ENCODE measurements around the gene GALNT9.
"Not testable (repeated sequence)": the region's sequence is repeated elsewhere in the genome, so short reads cannot be mapped to it uniquely, and the experiment has no call there.

GALNT9 gene

DNA sequence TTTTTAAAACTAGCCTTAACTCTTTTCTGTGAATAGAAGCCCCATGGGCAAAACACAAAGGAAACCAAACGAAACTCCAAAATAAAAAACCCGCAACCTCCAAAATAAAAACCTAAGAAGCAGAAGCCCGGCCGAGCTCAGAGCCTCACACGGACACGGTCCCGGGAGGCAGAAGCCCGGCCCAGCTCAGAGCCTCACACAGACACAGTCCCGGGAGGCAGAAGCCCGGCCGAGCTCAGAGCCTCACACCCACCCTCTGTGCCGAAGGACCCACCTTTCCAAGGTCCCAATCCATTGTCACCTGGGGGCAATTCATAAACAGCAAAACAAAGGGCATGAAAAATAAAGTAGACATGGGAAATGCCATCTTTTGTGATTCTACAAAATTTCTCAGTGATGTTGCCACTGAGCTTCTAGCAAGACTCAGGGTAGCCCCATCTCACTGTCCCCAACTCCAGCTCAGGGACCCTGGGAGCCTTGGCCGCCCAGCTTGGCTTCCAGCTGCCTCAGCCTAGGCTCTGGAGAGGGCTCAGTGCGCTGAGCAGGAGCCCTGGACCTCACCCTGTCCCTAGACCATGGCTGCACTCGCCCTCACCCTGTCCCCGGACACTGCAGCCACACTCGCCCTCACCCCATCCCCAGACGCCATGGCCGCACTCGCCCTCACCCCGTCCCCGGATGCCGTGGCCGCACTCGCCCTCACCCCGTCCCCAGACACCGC, 82.2 kb downstream of the GALNT9 start:
- DNase-seq: no peak

DNA sequence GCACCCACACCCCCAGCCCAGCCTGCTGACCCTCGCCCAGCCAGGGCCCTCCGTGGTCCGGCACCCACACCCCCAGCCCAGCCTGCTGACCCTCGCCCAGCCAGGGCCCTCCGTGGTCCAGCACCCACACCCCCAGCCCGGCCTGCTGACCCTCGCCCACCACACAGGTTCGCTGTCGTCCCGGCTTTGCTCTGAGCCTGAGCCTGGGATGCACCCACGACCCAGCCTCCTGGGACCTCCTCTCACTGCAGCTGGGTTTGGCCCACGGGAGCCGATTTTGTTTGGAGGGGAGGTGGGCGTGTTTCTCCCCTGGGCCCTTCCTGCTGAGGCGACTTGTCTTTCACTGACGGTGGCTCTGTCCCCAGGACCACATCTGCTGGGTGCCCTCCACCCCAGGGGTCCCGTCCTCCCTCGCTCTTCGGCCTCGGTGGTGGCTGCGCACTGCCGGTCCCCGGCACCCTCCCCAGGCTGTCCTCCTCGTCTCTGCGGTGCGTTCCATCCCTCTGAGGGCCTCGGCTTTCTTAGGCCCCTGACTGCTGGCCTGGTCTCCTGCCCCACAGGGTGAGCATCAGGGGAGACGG, 83.8 kb downstream of the GALNT9 start:
- DNase-seq: no peak

DNA sequence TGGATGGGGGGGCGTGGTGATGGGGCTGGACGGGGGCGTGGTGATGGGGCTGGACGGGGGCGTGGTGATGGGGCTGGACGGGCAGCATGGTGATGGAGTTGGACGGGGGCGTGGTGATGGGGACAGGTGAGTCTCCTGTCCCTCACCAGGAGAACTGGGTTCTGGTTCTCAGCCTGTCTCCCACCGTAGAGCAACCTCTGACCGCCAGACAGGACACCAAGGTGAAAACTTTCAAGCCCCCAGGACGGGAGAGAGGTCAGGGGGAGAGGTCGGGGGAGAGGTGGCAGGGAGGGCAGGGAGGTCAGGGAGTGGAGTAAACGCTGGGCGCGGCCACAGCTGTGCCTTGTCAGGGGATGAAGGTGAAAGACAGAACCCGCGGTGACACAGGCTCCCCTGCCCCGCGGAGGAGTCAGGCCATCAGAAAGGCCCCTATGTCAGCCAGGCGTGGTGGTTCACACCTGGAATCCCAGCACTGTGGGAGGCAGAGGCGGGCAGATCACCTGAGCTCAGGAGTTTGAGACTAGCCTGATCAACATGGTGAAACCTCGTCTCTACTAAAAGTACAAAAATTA, 84.6 kb downstream of the GALNT9 start:
- no peak for DNase-seq

DNA sequence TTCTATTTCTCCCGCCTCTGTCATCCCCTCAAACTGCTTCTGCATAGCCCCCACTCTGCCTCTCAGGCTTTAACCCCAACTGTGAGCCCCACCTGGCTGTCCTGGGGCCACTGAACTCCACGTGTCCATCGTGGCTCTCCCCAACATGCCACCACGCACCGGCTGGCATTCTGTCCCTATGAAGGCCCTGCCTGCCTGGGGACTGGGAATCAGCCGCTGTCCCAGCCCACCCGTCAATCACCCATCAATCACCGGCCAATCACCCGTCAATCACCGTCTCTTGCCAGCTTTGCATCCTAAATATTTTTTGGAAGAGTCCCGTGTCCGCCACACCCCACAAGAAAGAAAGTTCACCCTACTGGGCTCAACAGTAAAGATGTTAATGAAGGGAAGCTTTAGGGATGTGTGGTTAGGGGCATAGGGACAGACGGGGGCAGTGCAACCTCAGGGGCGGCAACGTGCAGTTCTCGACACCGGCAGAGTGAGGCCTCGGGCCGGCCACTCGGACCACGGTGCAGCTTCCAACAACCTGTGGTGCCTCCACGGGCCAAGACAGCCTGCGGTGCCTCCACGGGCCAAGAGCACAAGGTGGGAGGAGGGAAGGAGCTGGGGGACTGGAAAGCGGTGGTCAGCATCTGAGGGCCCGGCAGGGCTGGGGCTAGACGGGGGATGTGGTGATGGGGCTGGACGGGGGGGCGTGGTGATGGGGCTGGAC, 85.6 kb downstream of the GALNT9 start:
- peak; percentile 41 for DNase-seq

DNA sequence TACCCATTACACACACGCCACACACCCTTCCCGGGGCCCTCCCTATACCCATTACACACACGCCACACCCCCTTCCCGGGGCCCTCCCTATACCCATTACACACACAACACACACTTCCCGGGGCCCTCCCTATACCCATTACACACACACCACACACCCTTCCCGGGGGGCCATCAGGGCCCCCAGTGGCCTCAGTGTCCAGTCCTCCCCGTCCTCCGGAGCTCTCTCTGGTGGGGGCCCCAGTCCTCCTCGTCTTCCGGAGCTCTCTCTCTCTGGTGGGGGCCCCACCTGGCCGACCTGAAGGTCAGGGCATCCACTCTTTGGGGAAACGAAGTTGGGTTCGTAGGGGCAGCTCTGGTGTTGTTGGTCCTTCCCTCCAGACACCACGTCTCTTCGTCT, 86.2 kb downstream of the GALNT9 start:
- not testable (repeated sequence) for DNase-seq

DNA sequence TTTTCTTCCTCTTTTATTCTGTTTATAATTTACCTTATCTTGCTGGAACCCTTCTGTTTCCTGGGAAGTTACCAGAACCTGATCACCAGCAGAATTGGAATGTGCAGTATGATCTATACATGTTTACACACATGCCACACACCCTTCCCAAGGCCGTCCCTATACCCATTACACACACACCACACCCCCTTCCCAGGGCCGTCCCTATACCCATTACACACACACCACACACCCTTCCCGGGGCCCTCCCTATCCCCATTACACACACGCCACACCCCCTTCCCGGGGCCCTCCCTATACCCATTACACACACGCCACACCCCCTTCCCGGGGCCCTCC, 88.8 kb downstream of the GALNT9 start:
- DNase-seq: not testable (repeated sequence)

DNA sequence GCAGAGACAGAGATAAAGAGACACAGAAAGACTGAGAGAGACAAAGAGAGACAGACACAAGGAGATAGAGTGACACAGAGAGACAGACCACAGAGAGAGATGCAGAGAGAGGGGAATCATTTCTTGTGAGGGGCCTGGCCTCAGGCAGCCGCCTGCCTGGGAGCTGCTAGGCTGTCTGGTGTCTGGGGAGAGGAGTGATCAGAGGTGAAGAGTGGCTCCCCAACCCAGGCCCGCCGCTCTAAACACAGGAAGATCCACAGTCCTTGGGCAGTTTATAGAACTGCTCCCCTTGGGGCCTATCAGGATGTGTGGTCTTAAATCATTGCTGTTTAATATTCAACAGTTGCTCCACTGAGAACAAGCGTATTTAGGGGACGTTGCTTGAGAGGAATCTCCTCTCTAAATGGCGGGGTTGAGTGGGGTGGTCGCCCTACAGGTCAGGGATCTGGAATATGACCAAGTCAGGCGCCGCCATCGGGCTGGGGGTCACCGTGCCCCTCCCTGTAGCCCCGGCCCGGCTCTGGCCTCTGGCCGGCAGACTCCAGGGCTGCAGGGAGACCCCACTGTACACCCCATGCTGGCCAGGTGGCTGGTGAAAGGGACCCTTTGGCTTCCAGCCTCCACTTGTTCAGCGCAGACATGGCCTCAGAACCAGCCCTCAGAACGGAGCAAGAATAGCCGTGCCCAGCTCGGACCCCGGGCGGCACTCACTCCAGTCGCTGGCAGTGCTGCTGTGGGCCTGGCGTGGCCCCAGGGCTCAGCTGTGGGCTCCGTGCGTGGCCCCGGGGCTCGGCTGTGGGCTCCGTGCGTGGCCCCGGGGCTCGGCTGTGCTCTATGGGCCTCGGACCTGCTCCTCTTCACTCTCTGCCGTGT, 89.4 kb downstream of the GALNT9 start:
- no peak for DNase-seq

DNA sequence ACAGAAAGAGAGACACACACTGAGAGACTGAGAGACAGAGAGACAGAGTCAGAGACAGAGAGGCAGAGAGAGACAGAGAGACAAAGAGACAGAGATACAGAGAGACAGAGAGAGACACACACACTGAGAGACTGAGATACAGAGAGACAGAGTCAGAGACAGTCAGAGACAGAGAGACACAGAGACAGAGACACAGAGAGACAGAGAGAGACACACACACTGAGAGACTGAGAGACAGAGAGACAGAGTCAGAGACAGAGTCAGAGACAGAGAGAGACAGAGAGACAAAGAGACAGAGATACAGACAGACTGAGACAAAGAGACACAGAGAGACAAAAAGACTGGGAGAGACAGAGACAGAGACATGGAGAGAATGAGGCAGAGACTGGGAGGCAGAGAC, 90.0 kb downstream of the GALNT9 start:
- DNase-seq: no peak

DNA sequence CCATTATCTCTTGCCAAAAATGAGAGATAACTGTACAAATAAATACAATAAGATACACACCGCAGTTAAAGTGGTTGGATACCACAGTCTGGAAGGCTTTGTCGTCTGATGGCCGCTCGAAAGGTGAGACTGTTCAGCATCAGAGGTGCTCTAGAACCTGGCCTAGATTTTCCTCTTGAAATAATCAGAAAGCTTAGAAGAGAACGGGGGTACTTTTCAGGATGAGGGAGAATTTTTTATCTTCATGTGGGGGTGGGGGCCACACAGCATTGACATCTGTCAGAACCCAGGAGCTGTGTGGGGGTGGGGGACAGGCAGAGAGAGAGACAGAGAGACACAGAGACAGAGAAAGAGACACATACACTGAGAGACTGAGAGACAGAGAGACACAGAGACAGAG, 90.5 kb downstream of the GALNT9 start:
- DNase-seq: no peak

DNA sequence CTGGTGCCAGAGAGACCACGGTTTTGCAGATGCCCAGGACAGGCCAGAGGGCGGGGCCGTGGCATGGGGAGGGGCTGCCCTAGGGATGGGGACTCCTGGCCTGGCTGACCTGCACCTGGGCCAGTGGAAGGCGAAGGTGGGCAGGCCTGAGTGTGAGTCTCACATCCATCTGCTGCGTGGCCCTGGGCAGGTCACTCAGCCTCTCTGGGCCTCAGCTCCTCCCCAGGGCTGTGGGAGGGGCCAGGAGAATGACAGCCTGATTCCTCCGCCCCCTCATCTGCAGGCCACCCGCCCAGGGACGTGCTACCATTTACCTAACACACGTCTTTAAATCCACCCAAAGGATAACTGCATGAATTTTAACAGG, 90.9 kb downstream of the GALNT9 start:
- DNase-seq: no peak

DNA sequence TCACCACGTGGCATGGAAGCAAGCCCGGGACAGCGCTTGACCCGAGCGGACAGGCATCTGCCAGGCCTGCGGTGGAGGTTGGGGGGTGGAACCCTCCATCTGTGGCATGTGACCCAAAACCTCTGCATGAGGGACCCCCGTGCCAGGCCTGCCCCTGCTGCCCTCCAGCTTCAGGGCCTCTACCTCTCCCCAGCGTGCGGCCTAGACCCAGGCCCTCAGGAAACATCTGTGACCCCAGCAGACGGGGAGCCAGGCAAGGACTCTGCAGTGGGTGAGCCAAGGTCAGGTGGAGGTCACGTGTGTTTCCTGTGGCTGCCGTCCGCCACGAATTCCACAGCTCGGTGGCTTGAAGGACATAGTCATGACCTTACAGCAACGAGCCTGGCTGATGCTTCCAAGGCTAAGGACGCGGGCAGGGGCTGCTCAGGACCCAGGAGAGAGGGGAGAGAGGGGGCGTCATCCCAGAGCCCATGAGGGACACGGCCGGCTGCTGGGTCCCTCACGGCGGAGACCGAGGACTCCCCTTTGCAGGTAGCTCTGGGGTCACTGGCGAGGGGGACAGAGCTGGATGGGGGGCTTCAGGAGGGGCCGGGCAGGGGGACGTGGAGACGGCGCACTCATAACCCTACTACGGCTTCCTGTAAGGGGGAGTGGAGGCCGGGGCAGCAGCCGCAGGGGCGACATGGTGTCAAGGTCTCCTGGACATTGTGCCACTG, 91.5 kb downstream of the GALNT9 start:
- no peak for DNase-seq

DNA sequence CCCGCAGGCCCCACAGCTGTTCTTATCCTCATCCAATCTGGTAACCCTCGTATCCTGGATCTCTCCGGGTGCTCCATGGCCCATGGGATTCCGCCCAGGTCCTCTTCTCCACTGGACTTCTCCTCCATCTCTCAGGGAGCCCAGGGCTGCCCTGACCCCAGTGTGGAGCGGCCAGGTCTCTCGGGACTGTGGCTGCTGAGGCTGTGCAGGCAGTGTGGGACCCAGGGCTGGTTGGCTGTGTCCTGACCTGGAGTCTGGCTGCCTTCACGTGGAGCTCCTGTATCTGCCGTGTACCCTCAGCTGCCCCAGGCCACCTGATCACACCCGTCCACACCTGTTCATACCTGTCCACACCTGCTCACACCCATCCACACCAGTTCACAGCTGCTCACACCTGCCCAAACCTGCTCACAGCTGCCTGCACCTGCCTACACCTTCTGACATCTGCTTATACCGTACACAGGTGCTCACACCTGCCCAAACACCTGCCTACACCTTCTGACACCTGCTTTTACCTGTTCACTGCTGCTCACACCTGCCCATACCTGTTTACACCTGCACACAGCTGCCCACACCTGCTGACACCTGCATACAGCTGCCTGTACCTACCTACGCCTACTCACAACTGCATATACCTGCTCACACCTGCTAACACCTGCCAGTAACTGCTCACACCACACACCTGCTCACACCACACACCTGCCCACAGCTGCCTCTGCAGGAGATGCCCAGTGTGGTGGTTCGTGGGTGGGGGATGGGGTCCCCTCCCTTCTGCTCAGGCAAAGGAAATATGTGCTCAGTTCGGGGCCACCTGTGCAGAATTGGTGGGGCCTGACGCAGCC, 92.2 kb downstream of the GALNT9 start:
- DNase-seq: no peak

DNA sequence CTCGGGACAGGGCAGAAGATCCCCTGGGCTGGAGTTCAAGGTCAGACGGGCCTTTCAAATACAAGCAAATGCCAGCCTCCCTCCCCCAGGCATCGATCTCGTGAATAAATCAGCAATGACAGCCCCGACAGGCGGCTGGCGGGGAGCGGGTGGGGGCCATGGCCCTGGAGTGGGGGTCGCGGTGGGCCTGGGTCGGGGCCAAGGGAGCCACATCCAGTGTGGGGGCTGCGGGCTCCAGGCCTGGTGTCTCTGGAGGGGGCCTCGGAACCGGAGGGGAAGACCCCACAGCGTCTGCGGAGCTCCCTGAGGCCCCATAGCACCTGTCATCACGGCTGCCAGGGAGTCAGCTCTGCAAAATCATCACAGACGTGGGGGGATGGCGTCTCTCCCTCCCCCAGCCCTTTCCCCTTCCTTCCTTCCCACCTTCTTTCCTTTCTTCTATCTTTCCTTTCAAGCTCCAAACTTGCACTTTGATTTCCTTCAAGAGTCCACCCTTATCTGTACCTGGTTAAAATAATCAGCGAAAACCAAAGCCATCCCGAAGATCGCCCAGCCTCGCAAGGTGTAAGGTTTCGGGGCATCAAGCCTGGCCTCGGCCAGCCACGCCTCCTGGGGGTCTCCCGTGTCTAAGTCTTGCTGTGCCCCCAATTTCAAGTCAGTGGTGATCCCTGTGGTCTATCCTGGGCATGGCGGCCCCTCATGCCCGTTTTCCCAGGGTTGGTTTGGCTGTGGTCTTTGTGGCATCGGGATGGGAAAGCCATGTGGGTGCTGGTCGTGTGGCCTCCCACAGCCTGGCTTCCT, 93.1 kb downstream of the GALNT9 start:
- DNase-seq: no peak

DNA sequence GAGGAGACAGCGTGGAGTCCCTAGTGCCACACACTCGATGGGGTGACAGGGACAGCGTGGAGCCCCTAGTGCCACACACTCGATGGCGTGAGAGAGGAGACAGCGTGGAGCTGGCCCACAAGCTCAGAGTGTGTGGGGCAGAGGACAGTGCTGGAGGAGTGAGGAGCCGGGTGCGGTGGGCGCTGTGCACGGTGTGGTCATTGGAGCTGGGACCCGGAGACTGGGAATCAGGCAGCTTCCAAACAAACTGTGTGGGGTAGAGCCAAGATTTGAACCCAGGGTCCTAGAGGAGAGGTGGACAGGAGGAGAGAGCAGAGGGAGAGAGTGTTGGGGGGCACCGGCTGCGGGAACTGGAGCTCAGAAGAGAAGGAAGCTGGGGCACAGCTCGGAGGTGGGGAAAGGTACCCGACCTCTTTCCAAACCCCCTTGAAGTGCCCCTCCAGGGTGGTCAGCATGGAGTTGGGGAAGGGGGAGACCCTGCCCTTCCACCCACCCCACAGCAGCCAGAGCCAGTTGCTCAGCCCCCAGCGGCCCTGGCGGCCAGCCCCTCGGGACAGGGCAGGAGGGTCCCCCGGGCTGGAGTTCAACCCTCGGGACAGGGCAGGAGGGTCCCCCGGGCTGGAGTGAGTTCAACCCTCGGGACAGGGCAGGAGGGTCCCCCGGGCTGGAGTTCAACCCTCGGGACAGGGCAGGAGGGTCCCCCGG, 94.1 kb downstream of the GALNT9 start:
- no peak for DNase-seq

DNA sequence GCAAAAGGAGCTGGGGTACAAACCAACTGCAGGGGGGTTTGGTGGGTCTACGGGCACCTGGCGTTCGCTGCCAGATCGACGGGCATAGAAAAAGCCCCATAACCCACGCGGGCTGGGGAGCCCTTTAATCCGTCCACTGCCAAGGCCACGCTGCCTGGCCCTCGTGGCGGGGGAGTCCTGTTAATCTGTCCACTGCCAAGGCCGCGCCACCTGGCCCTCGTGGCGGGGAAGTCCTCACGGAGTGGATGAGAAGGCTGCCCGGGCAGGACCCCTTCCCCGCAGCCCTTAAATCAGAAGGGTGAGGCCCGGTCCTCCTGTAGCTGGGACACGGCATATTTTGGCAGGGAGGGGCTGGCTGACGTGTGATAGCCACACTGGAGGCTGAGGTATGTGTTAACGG, 99.0 kb downstream of the GALNT9 start:
- no peak for DNase-seq

DNA sequence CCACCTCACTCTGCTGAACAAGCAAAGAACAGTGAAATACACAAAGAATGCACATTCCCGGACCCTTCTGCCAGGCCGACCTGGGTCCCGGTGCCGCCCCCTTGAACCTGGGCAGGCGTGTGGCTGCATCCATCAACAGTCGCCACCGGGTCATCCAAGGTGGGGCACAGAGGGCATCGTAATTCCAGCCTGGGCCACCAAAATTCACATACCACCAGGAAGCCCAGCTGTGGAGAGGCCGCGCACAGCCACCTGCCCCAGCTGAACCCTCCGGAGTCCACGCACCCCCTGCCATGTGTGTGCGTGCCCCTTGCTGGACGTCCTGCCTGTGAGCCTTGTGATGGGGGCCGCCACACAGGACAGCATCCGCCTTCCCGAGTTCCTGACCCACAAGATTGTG, 99.5 kb downstream of the GALNT9 start:
- no peak for DNase-seq

DNA sequence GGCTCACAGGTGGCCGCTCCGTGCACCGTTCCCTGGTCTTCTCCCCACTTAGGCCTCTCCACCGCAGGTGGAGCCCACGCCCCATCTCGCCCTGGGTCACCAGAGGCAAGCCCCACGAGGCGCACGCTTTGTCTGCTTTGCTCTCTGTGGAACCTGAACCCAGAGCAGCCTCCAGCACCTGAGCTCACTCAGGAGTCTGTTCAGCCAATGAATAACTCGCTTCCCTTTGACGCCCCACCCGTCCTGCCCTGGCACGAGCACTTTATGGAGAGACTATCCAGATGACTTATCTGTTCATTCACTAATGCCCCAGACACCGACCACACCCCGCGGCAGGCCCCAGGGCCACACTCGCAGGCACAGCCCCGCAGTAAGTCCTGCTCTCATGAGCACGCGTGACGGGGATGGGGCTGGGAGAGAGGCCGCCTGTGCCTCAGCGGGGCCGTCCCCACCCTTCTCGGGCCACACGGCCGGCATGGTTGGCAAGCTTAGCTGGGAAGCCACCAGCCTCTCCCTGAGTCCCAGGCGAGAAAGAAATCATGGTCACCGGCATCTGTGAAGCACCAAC, 100.1 kb downstream of the GALNT9 start:
- no peak for DNase-seq

DNA sequence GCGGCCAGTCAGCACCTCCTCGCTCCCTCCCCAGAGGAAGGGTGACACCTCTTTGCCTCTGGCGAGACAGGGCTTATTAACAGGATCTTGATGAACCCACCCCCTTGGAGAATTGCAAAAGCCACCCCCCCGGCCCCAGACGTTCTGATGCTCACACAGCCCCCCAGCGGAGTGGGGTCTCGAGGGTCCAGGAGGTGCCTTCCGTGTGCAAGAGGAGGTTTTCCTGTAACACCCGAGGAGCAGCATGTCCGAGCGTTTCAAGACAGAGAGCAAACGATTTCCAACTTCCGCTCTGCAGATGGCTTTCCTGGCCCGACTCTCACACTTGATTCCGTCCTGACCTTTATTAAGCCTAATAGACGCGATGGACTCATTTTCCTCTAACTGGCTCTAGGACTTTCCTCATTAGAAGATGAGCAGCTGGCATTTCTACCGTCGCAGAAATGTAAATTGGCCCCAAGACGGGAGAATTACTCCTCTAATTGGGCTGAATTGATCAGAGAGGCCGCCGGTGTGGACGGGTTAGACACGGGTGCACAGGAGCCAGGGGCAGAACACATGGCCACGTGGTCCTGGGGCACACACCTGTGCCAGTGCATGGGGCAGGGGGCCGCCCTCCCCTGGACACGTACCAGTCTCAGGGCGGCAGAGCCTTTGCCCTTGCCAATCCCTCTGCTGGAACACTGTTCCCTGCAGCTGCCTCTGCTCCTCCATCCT, 100.8 kb downstream of the GALNT9 start:
- DNase-seq: no peak

Data from GDM1 (cell line).